MM.1S (cell line): ENCODE results near the gene SYP.

Source experiments
- EZH2 ChIP-seq: fragments of 300-600 bp; sonication (generic); optimal IDR thresholded peaks from 2 replicates; pipeline ENCODE3; 2017; ENCODE audit warnings: low read depth, mild to moderate bottlenecking, antibody characterized with exemption, low read length, mixed read lengths
- EZH2phosphoT487 ChIP-seq: fragments of 300-600 bp; sonication (generic); IDR thresholded peaks from 2 replicates; pipeline ENCODE4 v1.6.1; 2018; ENCODE audit warnings: antibody characterized with exemption, low read length
- TF ChIP-seq, protein P1 (sequence below): fragments of 300-600 bp; sonication (generic); IDR thresholded peaks from 2 replicates; pipeline ENCODE4 v1.5.1; 2016; ENCODE audit warnings: antibody characterized with exemption, low read length, mixed read lengths

- no peak for TF ChIP-seq EZH2phosphoT487
- TF ChIP-seq, protein P1, sequence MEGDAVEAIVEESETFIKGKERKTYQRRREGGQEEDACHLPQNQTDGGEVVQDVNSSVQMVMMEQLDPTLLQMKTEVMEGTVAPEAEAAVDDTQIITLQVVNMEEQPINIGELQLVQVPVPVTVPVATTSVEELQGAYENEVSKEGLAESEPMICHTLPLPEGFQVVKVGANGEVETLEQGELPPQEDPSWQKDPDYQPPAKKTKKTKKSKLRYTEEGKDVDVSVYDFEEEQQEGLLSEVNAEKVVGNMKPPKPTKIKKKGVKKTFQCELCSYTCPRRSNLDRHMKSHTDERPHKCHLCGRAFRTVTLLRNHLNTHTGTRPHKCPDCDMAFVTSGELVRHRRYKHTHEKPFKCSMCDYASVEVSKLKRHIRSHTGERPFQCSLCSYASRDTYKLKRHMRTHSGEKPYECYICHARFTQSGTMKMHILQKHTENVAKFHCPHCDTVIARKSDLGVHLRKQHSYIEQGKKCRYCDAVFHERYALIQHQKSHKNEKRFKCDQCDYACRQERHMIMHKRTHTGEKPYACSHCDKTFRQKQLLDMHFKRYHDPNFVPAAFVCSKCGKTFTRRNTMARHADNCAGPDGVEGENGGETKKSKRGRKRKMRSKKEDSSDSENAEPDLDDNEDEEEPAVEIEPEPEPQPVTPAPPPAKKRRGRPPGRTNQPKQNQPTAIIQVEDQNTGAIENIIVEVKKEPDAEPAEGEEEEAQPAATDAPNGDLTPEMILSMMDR: no peak
- TF ChIP-seq EZH2: no peak
Measured at GRCh38 chrX:49212861-49213260, 12.9 kb upstream of the SYP start.
